Memory B cell (primary cell): ENCODE results near the gene MGARP.
A peak's percentile ranks its signal among the peaks of the same experiment; 100 is the strongest.
"Not testable (repeated sequence)": the region's sequence is repeated elsewhere in the genome, so short reads cannot be mapped to it uniquely, and the experiment has no call there.

Source experiments
- ATAC-seq: fragments of 150-1000 bp; cut with Tn5 transposase; 2 replicates; pipeline ENCODE4 v1.10.0; 2021; ENCODE audit warnings: low read depth, mild to moderate bottlenecking, moderate library complexity
- DNase-seq, 2 donors: peaks; one replicate each; pipeline ENCODE4 v3.0.0; 2022; ENCODE audit warnings: low spot score in 2 of 2
- H3K27ac Mint-ChIP-seq: one replicate; pipeline ENCODE4 v1.8.0; 2022; ENCODE audit warnings: mild to moderate bottlenecking, moderate library complexity, mixed read lengths
- H3K27me3 Mint-ChIP-seq: one replicate; pipeline ENCODE4 v1.8.0; 2022; ENCODE audit warnings: mixed read lengths
- H3K36me3 Mint-ChIP-seq: one replicate; pipeline ENCODE4 v1.8.0; 2022; ENCODE audit warnings: mild to moderate bottlenecking, mixed read lengths
- H3K4me1 Mint-ChIP-seq: one replicate; pipeline ENCODE4 v1.8.0; 2022; ENCODE audit warnings: mixed read lengths
- H3K4me3 Mint-ChIP-seq: one replicate; pipeline ENCODE4 v1.8.0; 2022; ENCODE audit warnings: mild to moderate bottlenecking, moderate library complexity, mixed read lengths
- H3K9me3 Mint-ChIP-seq: one replicate; pipeline ENCODE4 v1.8.0; 2022; ENCODE audit warnings: mixed read lengths

MGARP gene

DNA sequence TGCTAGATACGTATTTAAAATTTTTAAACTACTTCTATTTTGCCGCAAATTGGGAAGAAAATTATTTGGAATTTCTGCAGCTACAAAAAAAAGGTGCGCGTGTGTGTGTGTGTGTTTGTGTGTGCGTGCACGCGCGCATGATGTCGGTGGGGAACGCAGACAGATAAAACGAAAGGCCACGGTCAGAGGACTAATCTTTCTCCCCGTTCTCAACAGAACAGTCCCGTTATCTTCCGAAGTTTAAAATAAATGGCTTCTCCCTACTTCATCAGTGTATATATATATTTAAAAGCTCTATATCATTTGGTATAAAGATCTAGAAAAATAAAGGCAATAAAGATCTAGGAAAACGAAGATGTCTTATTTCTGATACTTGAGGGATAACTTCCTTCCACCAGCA, 1.5 kb downstream of the MGARP start:
- no peak for ATAC-seq
- no peak overlapping the region for H3K27ac Mint-ChIP-seq
- peaks cover 14% of the 10 kb centered on the region for H3K27me3 Mint-ChIP-seq
- peak overlapping the region; percentile 78 for H3K4me3 Mint-ChIP-seq
- H3K9me3 Mint-ChIP-seq: no peaks in the 10 kb centered on the region
- peaks cover 2% of the 10 kb centered on the region for H3K36me3 Mint-ChIP-seq
- DNase-seq: no peak
- peaks cover 11% of the 10 kb centered on the region for H3K4me1 Mint-ChIP-seq

DNA sequence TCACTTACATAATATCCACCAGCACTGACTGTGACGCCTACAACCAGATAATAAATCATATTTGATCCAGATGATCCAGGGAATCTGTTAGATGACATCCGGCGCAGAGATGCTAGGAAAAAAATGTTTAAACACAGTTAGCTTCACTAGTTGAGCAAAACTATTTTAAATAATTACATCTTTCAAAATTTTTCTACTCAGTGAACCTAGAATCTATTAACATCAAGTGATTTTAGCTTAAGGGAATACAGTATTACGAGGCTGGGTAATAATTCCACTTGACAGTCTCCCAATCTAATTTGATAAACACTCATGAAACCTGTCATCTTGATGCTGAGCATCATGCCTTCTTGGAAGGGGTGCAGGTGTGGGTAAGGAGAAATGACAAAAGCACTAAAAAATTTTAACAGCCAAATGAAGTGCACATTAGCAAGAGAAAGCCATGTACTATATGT, 4.7 kb downstream of the MGARP start:
- Mint-ChIP-seq H3K36me3 (peaks cover 2% of the 10 kb centered on the region), H3K27me3 (peaks cover 14% of the 10 kb centered on the region), H3K9me3 (no peaks in the 10 kb centered on the region), H3K4me1 (peaks cover 10% of the 10 kb centered on the region), H3K4me3 (no peak overlapping the region), H3K27ac (no peak overlapping the region)
- DNase-seq (no peak), ATAC-seq (no peak)

DNA sequence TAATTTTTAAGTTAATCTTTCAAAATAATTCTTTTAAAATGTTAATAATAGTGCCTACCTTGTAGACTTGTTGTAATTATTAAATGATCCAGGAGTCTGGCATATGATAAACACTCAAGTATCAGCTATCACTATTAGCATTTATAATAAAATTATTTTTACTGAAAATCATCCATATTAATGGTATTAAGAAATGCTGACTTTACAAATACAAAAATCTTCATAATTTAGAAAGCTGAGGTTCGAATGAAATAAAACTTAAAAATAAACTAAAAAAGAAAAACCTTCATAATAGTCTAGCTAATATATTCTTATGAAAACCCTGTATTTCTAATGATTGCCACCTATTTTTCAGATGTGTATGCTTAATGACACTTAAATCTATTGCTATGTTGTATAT, 5.2 kb downstream of the MGARP start:
- DNase-seq: no peak
- Mint-ChIP-seq H3K4me1 (peaks cover 8% of the 10 kb centered on the region), H3K4me3 (no peak overlapping the region), H3K27ac (no peak overlapping the region), H3K27me3 (peaks cover 11% of the 10 kb centered on the region), H3K36me3 (peaks cover 2% of the 10 kb centered on the region), H3K9me3 (no peaks in the 10 kb centered on the region)
- no peak for ATAC-seq

DNA sequence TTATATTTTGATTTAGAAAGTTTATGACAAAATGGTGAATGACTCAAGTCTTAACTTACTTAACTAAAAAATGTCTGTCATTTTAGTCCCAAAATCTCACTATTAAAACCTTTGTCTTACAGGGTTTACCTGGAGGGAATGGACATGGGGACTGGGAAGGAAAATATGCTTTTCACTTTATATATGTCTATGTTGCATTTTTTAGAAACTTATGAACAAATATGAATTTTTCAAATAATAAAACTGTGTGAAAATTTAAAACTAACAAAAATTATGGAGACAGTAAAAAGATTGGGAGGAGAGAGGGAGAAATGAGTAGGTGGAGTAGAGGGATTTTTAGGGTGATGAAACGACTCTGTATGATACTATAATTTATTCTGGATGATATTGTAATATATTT, 6.2 kb downstream of the MGARP start:
- Mint-ChIP-seq H3K27me3 (peaks cover 8% of the 10 kb centered on the region), H3K4me3 (no peak overlapping the region), H3K9me3 (no peaks in the 10 kb centered on the region), H3K27ac (no peak overlapping the region), H3K36me3 (peaks cover 2% of the 10 kb centered on the region), H3K4me1 (peaks cover under 1% of the 10 kb centered on the region)
- ATAC-seq (no peak), DNase-seq (no peak)

DNA sequence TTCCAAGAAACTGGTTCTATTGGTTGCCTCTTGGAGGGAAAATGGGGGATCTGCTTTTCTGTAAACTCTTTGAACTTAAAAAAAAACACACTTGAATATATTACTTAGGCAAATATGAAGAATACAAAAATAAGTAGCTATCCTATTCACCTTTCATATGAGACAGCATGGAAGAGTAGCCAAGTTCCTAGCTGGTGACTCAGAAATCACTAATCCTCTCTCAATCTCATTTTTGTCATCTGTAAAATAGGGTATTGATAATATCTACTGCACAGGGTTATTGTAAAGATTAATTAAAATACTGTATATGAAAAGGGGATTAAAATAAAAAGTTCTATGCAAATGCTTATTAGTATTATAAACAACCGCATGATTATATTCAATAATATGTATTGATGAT, 12.7 kb downstream of the MGARP start:
- Mint-ChIP-seq H3K36me3 (no peaks in the 10 kb centered on the region), H3K4me1 (peaks cover 7% of the 10 kb centered on the region), H3K27ac (peak overlapping the region; percentile 75), H3K9me3 (no peaks in the 10 kb centered on the region), H3K4me3 (no peak overlapping the region), H3K27me3 (no peaks in the 10 kb centered on the region)
- ATAC-seq: no peak
- DNase-seq: no peak

DNA sequence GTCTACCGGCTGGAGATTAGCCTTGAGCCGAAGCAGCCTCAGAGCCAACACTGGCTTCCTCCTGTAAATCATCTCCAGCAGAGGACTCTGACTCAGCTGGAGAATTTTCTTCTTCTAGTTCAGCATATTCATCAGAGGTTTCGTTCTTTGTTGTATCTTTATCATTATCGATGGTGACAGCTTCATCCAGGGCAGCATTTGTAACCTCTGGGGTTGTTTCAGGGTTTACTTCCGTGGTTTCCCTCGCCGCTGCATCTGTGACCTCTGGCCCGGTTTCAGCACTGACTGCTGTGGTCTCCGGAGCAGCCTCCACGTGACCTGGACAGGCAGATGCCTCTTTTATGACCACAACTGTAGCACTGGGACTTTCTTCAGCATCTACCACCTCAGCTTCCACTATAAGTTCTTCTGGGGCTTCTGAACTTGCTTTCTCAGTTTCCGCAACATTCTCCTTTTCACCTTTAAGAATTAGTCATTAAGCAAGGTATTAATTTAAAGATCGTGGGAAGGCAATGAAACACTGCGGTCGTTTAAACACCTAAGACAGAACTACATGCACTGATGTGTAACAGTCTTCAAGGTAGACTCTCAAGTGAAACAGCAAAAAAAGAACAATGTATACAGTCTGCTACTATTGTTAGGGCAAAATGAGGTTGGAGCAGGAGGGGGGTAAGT, 13.3 kb downstream of the MGARP start:
- peak overlapping the region; percentile 75 for H3K27ac Mint-ChIP-seq
- DNase-seq (peak; percentile 32), ATAC-seq (peak; percentile 99)
- no peaks in the 10 kb centered on the region for H3K27me3 Mint-ChIP-seq
- H3K9me3 Mint-ChIP-seq: no peaks in the 10 kb centered on the region
- H3K4me1 Mint-ChIP-seq: peaks cover 7% of the 10 kb centered on the region
- H3K36me3 Mint-ChIP-seq: no peaks in the 10 kb centered on the region
- H3K4me3 Mint-ChIP-seq: peak overlapping the region; percentile 84

DNA sequence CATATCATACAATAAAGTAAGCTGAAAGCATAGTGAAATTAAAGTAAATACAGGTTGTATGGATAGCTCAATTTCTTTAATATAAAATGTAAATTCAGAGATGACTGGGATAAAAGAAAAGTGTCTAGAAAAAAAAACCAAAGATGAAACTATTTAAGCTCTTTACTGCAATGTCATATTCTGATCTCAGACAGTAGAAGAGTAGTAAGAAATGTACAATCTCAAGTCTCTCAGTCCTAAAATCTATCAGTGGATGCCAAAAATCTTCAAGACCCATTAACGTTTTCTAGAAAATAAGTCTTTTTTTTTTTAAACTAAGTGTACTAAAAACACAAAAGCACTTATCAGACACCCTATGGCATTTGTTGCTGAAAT, 13.8 kb downstream of the MGARP start:
- DNase-seq (no peak), ATAC-seq (no peak)
- no peaks in the 10 kb centered on the region for H3K36me3 Mint-ChIP-seq
- H3K27me3 Mint-ChIP-seq: no peaks in the 10 kb centered on the region
- H3K27ac Mint-ChIP-seq: peak overlapping the region; percentile 75
- peaks cover 7% of the 10 kb centered on the region for H3K4me1 Mint-ChIP-seq
- peak overlapping the region; percentile 84 for H3K4me3 Mint-ChIP-seq
- H3K9me3 Mint-ChIP-seq: no peaks in the 10 kb centered on the region

DNA sequence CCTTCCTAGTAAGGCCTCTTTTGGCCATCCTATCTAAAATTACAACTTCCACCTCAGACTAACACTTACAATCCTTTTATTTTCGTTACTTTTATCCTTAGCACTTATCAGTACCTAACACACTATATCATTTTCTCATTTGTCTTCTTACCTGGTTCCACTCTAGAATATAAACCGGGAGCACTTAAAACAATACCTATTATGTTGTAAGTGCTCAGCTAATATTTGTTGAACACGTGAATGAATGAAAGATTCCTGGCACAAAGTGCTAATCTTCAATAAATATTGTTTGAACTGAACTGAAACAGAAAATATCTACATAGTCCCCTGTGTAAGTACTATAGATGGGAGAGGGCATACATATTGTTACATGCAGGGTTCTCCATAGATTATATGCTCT, 14.4 kb downstream of the MGARP start:
- H3K4me1 Mint-ChIP-seq: peaks cover 7% of the 10 kb centered on the region
- no peak overlapping the region for H3K4me3 Mint-ChIP-seq
- ATAC-seq: no peak
- H3K36me3 Mint-ChIP-seq: no peaks in the 10 kb centered on the region
- no peak overlapping the region for H3K27ac Mint-ChIP-seq
- no peak for DNase-seq
- no peaks in the 10 kb centered on the region for H3K27me3 Mint-ChIP-seq
- no peaks in the 10 kb centered on the region for H3K9me3 Mint-ChIP-seq

DNA sequence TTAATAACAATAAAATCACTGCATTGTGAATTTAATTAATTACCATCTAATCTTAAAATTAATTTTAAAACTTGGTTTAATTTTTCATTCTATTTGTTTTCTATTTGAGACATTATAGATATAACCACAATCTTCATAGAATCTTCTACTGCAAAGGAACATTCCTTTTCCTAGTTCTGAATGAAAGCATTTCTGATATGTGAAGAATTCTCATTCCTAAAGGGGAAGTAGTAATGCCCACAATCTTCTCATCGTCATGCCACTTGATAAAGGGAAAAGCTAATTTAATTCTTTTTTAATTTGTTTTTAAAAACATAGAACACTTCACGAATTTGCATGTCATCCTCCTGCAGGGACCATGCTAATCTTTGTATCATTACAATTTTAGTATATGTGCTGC, 23.7 kb downstream of the MGARP start:
- H3K4me1 Mint-ChIP-seq: peaks cover 3% of the 10 kb centered on the region
- no peaks in the 10 kb centered on the region for H3K27me3 Mint-ChIP-seq
- no peak overlapping the region for H3K4me3 Mint-ChIP-seq
- no peak overlapping the region for H3K27ac Mint-ChIP-seq
- DNase-seq (no peak), ATAC-seq (no peak)
- no peaks in the 10 kb centered on the region for H3K9me3 Mint-ChIP-seq
- no peaks in the 10 kb centered on the region for H3K36me3 Mint-ChIP-seq

DNA sequence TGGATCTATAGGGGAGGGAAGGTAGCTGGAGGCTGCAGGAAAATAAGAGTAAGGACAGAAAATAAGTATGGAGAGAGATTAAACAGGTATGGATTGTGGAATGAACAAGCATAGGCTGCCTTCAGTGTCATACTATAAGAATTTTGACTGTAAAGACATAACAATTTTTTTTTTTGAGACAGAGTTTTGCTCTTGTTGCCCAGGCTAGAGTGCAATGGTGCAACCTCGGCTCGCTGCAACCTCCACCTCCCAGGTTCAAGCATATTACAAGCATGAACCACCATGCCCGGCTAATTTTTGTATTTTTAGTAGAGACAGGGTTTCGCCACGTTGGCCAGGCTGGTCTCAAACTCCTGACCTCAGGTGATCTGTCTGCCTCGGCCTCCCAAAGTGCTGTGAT, 24.4 kb downstream of the MGARP start:
- H3K9me3 Mint-ChIP-seq, H3K4me1 Mint-ChIP-seq, H3K4me3 Mint-ChIP-seq, DNase-seq, H3K27me3 Mint-ChIP-seq, H3K27ac Mint-ChIP-seq, H3K36me3 Mint-ChIP-seq, ATAC-seq: not testable (repeated sequence)

DNA sequence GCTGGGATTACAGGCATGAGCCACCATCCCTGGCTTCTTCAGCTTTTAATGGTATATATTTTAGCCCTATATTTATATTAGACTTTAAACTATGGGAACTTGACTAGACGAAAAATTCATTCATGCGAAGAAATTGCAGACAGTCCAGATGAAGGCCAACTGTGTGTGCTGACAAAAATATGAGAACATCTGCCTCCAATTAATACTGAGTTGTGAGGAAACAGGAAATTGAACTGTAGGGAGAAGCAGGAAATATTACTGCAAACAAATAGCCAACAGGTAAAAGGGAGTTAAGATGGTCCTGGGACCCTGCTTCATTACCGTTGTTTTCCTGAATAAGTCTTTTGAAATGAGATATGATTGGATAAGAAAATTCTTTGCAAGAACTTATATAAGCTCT, 26.3 kb downstream of the MGARP start:
- no peaks in the 10 kb centered on the region for H3K27me3 Mint-ChIP-seq
- no peak for ATAC-seq
- no peaks in the 10 kb centered on the region for H3K9me3 Mint-ChIP-seq
- no peaks in the 10 kb centered on the region for H3K36me3 Mint-ChIP-seq
- no peak for DNase-seq
- no peak overlapping the region for H3K27ac Mint-ChIP-seq
- no peak overlapping the region for H3K4me3 Mint-ChIP-seq
- H3K4me1 Mint-ChIP-seq: peaks cover 3% of the 10 kb centered on the region

DNA sequence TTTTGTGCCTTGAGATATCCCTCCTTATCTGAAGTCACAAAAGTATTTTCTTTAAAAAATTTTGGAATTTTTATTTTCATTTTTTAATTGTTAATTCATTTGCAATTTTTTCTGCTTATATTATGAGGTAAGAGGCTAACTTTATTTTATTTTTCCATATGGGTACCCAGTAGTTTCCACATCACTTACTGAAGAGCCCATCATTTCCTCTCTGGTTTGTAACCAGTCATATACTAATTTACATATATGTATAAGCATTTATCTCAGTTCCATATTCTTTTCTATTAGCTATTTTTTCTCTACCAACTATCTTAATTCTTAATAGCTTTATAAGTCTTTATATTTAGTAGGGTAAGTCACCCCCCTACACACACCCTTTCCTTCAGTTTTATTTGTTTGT, 27.0 kb downstream of the MGARP start:
- Mint-ChIP-seq H3K27me3 (no peaks in the 10 kb centered on the region), H3K4me3 (no peak overlapping the region), H3K27ac (no peak overlapping the region), H3K36me3 (no peaks in the 10 kb centered on the region), H3K4me1 (peaks cover 3% of the 10 kb centered on the region), H3K9me3 (no peaks in the 10 kb centered on the region)
- ATAC-seq: peak; percentile 34
- DNase-seq: no peak

DNA sequence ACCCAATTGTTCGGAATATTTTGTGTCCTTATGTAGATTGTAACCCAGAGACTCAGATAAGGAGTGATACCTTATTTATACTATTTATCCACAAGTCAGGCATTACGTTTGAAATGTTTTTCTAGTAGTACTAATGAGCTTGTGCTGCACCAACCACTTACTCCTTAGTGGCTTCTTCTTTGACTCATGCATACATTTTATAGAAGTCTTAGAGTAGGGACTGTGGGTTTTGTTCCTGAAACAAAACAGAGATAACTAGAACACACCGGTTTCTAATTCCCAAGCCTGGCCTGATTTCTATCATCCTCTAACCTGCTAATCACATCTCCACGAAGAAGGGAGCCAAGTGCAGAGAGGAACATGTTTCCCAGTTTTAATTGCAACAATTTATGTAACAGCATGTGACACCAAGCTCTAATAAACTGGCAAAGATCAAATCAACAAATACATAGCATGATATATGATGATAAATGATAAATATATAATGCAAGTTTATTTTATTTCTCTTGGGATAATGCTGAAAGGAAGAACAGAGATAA, 32.3 kb downstream of the MGARP start:
- H3K4me3 Mint-ChIP-seq: no peak overlapping the region
- H3K27me3 Mint-ChIP-seq: no peaks in the 10 kb centered on the region
- no peak overlapping the region for H3K27ac Mint-ChIP-seq
- ATAC-seq: no peak
- no peaks in the 10 kb centered on the region for H3K9me3 Mint-ChIP-seq
- H3K4me1 Mint-ChIP-seq: no peaks in the 10 kb centered on the region
- no peaks in the 10 kb centered on the region for H3K36me3 Mint-ChIP-seq
- DNase-seq: no peak

DNA sequence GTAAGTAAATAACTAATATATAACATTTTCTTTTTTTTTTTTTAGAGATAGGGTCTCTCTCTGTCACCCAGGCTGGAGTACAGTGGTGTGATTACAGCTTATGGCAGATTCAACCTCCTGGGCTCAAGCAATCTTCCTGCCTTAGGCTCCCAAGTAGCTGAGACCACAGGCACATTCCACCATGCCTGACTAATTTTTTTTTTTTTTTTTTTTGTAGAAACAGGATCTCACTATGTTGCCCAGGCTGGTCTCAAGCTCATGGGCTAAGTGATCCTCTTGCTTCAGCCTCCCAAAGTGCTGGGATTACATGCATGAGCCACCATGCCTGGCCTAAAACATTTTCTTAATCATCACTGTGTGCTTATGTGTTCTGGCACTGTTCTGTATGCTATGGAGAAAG, 32.8 kb downstream of the MGARP start:
- no peaks in the 10 kb centered on the region for H3K9me3 Mint-ChIP-seq

DNA sequence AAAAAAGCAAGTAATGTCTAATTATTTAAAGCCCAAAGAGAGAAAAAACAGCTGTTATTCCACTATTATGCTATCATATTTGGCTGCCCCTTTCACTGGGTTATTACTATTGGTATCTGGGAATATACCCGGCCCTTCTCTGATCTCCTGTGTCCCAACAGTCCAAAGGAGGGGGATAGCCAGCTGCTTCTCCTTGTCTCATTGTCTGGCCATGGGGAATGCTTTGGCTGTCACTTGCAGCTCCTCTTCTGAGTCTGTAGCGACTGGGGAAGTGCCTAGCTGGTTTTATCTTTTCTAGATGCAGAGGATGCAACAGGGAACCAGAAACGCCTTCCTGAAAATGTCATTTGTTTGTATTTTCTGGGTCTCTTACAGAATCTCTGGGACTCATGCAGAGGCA, 33.9 kb downstream of the MGARP start:
- Mint-ChIP-seq H3K36me3 (no peaks in the 10 kb centered on the region), H3K27ac (no peak overlapping the region), H3K27me3 (no peaks in the 10 kb centered on the region), H3K9me3 (no peaks in the 10 kb centered on the region), H3K4me3 (no peak overlapping the region), H3K4me1 (no peaks in the 10 kb centered on the region)
- DNase-seq (no peak), ATAC-seq (no peak)

More for the DNA sequence above, 32.8 kb downstream of the MGARP start:
- Mint-ChIP-seq H3K27me3 (no peaks in the 10 kb centered on the region), H3K36me3 (no peaks in the 10 kb centered on the region), H3K27ac (no peak overlapping the region), H3K4me3 (no peak overlapping the region), H3K4me1 (no peaks in the 10 kb centered on the region)
- DNase-seq (no peak), ATAC-seq (no peak)
